ENCODE results near the gene CHFR. TPM values are rescaled to one million over a fixed set of nuclear protein-coding genes. Genes with fewer than 3 reads are reported as not detected.

Gene CHFR
- total RNA-seq, 6 donors from 2014 or later: 42.2 to 136 (median 50.5) TPM

DNA sequence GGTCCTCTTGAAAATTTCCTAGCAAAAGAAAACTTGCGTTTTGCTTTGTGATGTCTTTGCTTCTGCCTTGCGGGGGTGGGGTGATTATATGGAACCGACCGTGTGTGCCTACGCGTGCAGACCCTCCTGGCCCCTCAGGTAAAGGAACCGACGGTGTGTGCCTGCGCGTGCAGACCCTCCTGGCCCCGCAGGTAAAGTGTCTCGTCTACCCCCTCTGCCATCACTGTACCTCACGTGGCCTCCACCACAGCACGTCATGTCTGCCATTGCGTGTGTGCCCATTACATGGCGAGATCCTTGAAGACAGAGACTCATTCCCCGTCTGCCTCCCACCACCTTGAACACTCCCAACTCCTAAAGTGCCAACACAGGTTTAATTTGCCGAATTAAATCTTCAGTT is 62.3 kb downstream of the CHFR start:
- H3K36me3 ChIP-seq: peaks cover 6 to 61% (median 43%) of the 10 kb centered on the region in 4 donors
- H3K27me3 ChIP-seq: peaks cover 0 to 4% (median 0%) of the 10 kb centered on the region in 4 donors
- DNase-seq (no peak), ATAC-seq (ENCODE audit: low FRiP score in 2 of 2) (no peak)
- peaks cover 0 to 5% (median 0%) of the 10 kb centered on the region in 4 donors for H3K9me3 ChIP-seq
- TF ChIP-seq POLR2A (IDR thresholded peaks at IDR 0.05): no peak
- no peak for TF ChIP-seq POLR2AphosphoS5 (IDR thresholded peaks at IDR 0.05)
- no peak for TF ChIP-seq EP300 (IDR thresholded peaks at IDR 0.05)
- TF ChIP-seq, protein P1, sequence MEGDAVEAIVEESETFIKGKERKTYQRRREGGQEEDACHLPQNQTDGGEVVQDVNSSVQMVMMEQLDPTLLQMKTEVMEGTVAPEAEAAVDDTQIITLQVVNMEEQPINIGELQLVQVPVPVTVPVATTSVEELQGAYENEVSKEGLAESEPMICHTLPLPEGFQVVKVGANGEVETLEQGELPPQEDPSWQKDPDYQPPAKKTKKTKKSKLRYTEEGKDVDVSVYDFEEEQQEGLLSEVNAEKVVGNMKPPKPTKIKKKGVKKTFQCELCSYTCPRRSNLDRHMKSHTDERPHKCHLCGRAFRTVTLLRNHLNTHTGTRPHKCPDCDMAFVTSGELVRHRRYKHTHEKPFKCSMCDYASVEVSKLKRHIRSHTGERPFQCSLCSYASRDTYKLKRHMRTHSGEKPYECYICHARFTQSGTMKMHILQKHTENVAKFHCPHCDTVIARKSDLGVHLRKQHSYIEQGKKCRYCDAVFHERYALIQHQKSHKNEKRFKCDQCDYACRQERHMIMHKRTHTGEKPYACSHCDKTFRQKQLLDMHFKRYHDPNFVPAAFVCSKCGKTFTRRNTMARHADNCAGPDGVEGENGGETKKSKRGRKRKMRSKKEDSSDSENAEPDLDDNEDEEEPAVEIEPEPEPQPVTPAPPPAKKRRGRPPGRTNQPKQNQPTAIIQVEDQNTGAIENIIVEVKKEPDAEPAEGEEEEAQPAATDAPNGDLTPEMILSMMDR (IDR thresholded peaks at IDR 0.05): no peak
- 94 to 96% methylated on average over 18 of the region's 18 CpGs for whole genome bisulfite sequencing, 2 donors
- no peak overlapping the region for H3K27ac ChIP-seq
- peaks cover 17 to 37% (median 19%) of the 10 kb centered on the region in 4 donors for H3K4me1 ChIP-seq
- no peak overlapping the region for H3K4me3 ChIP-seq

DNA sequence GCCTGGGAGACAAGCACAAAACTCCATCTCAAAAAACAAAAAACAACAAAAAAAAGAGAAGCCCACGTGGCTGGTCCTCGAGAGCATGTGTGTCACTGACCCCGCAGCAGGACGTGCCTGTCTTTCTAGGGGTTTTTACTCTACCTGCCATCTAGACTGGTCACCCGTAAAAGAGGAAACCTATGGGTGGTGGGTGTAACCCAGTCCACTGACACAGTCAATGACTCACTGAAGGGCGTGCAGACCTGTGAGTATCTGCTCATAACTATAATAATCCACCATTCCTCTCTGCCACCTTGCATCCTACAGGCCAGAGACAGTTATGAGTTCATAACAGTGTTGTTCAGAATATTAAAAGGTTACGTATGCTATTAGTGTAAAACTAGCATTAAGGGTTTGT is 63.4 kb downstream of the CHFR start:
- WGBS, 2 donors: 91 to 93% methylated on average over 6 to 7 of the region's 7 CpGs
- ATAC-seq (ENCODE audit: low FRiP score in 2 of 2): no peak
- TF ChIP-seq, protein P1 (IDR thresholded peaks at IDR 0.05): no peak
- no peak for TF ChIP-seq POLR2A (IDR thresholded peaks at IDR 0.05)
- no peak for TF ChIP-seq POLR2AphosphoS5 (IDR thresholded peaks at IDR 0.05)
- no peak for TF ChIP-seq EP300 (IDR thresholded peaks at IDR 0.05)
- Histone ChIP-seq H3K4me3 (no peak overlapping the region), H3K4me1 (peaks cover 13 to 32% (median 16%) of the 10 kb centered on the region in 4 donors), H3K27me3 (peaks cover 0 to 4% (median 0%) of the 10 kb centered on the region in 4 donors), H3K27ac (no peak overlapping the region), H3K9me3 (peaks cover 0 to 3% (median 0%) of the 10 kb centered on the region in 4 donors), H3K36me3 (peaks cover 14 to 72% (median 52%) of the 10 kb centered on the region in 4 donors)
- no peak for DNase-seq

DNA sequence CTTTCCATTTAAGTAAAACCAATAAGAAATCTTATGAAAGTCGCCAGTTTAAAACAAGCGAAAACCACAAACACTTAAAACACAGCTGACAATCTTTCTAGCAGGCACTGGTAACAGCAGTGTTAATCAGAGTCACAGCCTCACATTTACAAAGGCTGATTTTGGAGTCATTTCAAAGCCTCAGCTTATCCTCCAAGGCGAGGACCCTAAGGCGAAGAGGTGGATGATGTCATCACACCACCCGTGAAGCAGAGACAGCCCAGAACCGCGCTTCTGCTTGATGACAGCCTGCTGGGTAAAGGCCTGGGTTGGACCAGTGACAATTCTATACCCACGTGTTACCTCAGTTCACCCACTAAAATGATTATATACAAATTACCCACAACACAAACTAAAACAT is 68.8 kb downstream of the CHFR start:
- Histone ChIP-seq H3K4me3 (no peak overlapping the region), H3K9me3 (no peaks in the 10 kb centered on the region), H3K27me3 (no peaks in the 10 kb centered on the region), H3K27ac (no peak overlapping the region), H3K36me3 (peaks cover 44 to 82% (median 71%) of the 10 kb centered on the region in 4 donors), H3K4me1 (no peaks in the 10 kb centered on the region)
- TF ChIP-seq, protein P1 (IDR thresholded peaks at IDR 0.05): no peak
- TF ChIP-seq EP300 (IDR thresholded peaks at IDR 0.05): no peak
- TF ChIP-seq POLR2AphosphoS5 (IDR thresholded peaks at IDR 0.05): no peak
- TF ChIP-seq POLR2A (IDR thresholded peaks at IDR 0.05): no peak
- 92 to 95% methylated on average over 8 of the region's 8 CpGs for WGBS, 2 donors
- DNase-seq: no peak
- no peak for ATAC-seq (ENCODE audit: low FRiP score in 2 of 2)

DNA sequence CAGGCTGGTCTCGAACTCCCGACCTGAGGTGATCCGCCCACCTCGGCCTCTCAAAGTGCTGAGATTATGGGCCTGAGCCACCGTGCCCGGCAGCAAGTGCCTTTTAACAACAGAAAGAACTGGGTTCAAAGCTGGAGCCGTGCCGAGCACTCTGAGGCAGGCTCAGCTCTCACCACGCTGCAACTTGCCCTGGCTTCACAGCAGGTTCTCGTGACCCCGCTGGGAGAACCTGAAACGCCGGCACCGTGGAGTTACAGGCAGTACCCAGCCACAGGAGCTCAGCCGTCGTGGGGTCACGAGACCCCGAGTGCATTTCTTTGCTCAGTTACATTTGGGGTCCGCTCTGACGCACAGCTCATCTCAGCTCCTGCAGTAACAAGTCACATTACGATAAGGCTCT is 73.2 kb downstream of the CHFR start:
- peaks cover 39 to 86% (median 71%) of the 10 kb centered on the region in 4 donors for H3K36me3 ChIP-seq
- 95 to 98% methylated on average over 21 of the region's 21 CpGs for WGBS, 2 donors
- no peak for DNase-seq

More for the DNA sequence above, 73.2 kb downstream of the CHFR start:
- Histone ChIP-seq H3K27me3 (no peaks in the 10 kb centered on the region), H3K4me3 (no peak overlapping the region), H3K9me3 (no peaks in the 10 kb centered on the region), H3K27ac (no peak overlapping the region), H3K4me1 (no peaks in the 10 kb centered on the region)
- TF ChIP-seq EP300 (IDR thresholded peaks at IDR 0.05): no peak
- TF ChIP-seq POLR2AphosphoS5 (IDR thresholded peaks at IDR 0.05): no peak
- TF ChIP-seq, protein P1 (IDR thresholded peaks at IDR 0.05): no peak
- no peak for TF ChIP-seq POLR2A (IDR thresholded peaks at IDR 0.05)
- ATAC-seq (ENCODE audit: low FRiP score in 2 of 2): no peak

All from upper lobe of left lung (tissue), 6 donors.